NAMALWA (cell line): ENCODE results near the gene PARP4.
"Not testable (repeated sequence)": the region's sequence is repeated elsewhere in the genome, so short reads cannot be mapped to it uniquely, and the experiment has no call there.

Source experiments
- DNase-seq: peaks from one replicate; pipeline ENCODE4 v3.0.0-alpha.2; 2015; ENCODE audit warnings: low spot score

Gene PARP4

DNA sequence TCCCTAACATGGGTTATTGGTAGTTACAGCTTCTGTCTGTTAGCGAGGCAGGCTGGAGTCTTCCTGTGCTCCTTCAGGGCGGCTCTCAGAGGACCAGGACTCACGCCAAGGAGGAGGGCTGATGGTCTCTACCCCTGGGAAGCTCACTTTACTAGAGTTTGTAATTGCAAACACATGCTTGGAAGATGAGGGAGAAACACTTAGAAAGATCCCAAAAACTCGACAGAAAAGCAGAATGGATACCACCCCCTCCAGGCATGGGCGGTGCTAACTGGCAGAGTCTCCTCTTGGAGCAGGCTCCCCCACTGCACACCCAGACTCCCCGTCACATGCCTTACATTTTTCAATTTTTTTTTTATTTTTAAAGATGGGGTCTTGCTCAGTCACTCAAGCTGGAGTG, 62.0 kb downstream of the PARP4 start:
- no peak for DNase-seq

GRCh38 chr13:24444851-24445250, 67.7 kb downstream of the PARP4 start:
- not testable (repeated sequence) for DNase-seq

- DNase-seq, result no peak
These were observed 69.2 kb downstream of the PARP4 start for GRCh38 chr13:24443366-24443765.

DNA sequence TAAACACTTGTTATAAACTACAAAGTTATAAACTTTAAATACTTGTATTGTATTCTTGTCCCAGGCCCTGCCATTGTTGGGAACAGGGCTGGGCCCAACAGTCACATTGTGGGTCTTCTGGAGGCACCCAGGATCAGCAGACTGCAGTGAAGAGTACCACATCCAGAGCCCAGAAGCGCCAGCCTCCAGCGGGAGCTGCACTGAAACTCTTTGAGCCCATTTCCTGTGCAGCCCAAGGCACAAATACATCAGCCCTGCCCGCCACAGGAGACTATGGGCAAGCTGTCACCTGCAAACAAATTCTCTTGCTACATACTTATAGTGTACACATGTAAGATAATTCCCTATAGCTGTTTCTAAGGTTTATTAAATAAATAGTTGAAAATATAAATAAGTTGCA, 86.5 kb downstream of the PARP4 start:
- DNase-seq, result not testable (repeated sequence)

GRCh38 chr13:24419668-24420067, 92.9 kb downstream of the PARP4 start:
- not testable (repeated sequence) for DNase-seq

- peak; percentile 39 for DNase-seq
These were observed 104.7 kb downstream of the PARP4 start for GRCh38 chr13:24407844-24408243.

GRCh38 chr13:24406524-24406923, 106.1 kb downstream of the PARP4 start:
- no peak for DNase-seq

DNA sequence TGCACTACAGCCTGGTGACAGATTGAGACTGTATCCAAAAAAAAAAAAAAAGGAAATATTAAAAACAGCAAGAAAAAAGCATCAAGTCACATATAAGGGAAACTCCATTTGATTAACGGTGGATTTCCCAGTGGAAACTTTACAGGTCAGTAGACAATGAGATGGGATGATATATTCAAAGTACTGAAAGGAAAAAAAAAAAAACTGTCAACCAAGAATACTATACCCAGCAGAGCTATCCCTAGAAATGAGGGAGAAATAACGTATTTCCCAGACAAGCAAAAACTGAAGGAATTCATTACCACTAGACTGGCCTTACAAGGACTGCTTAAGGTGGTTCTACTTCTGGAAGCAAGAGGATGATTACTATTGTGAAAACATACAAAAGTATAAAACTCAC, 115.8 kb downstream of the PARP4 start:
- DNase-seq, result no peak

GRCh38 chr13:24392972-24393371, 119.6 kb downstream of the PARP4 start:
- DNase-seq, result no peak

- not testable (repeated sequence) for DNase-seq
These were observed 120.6 kb downstream of the PARP4 start for GRCh38 chr13:24391771-24392683.

DNA sequence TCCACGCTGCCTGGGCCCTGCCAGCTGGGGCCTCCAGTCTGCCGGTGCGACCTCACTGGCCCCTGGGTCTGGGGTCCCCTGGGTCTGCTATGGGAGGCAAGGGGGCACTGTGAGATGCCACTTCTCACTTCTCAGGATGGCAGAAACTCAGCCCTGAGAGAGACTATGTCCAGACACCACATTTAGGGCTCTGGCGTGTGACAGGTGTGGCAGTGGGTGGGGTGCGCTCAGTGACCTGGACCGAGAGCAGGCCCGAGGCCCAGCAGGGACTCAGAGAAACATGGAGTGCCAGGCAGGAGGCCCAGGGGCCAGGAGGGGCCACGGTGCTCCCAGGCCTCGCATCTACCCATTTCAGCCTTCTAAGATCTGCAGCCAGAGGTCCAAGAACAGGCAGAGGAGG, 121.8 kb downstream of the PARP4 start:
- DNase-seq, result not testable (repeated sequence)

DNA sequence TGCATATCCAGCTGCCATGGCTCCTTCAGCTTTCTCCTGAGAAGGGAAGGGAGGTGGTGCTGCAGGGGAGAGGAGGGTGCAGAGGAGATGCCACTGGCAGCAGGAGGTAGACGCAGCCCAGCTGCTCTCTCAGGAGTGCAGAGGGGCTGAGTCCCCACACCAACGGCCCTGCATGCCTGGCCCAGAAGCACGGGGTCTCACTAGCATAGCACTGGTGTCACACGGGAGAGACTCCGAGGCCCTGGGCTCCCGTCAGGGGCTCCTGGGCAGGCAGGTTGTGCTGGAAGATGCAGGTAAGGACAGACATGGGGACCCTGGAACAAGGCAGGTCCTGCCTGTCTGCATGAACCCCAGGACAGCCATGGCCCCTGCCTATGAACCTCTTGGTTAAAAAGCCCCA, 123.1 kb downstream of the PARP4 start:
- DNase-seq, result no peak

- DNase-seq, result not testable (repeated sequence)
These were observed 123.8 kb downstream of the PARP4 start for GRCh38 chr13:24388743-24389142.

- no peak for DNase-seq
These were observed 125.5 kb downstream of the PARP4 start for GRCh38 chr13:24386816-24387708.

- no peak for DNase-seq
These were observed 126.7 kb downstream of the PARP4 start for GRCh38 chr13:24385902-24386301.

DNA sequence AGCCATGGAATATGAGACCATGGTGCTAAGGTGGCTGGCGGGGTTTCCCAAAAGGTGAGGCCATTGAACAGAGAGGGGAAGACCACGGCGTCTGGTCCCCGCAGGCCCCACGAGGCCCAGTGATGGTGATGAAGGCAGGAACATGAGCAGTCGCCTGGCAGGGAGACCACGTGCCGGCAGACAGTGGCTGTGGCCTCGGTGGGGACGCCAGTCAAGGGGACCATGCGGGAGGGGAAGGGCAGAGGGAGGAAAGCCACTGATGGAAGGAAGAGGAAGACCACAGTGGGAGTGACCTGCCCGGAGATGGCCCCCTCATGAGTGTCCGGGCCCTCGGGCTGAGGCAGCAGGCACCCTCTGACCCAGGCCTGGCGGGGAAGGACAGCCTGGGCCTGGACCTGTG, 127.6 kb downstream of the PARP4 start:
- DNase-seq, result not testable (repeated sequence)

- not testable (repeated sequence) for DNase-seq
These were observed 128.5 kb downstream of the PARP4 start for GRCh38 chr13:24384091-24384490.

- DNase-seq, result no peak
These were observed 130.9 kb downstream of the PARP4 start for GRCh38 chr13:24381541-24382265.

- DNase-seq, result not testable (repeated sequence)
These were observed 131.7 kb downstream of the PARP4 start for GRCh38 chr13:24380881-24381280.

- DNase-seq, result not testable (repeated sequence)
These were observed 132.4 kb downstream of the PARP4 start for GRCh38 chr13:24380227-24380626.

DNA sequence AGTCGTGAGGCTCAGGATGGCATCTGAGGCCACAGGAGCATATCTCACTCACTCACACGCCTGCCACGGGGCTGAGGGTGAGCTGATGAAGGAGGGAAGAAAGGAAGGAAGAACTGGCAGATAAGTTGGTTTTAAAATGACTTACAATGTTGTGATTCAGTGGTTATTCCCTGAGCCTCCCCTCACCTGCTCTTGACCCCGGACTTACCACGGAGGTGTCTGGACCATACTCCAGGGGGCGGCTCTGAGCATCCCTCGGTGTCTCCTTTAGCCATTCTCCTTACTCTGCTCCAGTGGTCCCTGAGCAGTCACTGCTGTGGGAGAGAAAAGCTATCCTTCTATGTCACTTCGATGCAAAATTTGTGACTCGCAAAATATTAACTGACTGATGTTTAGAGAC, 141.3 kb downstream of the PARP4 start:
- DNase-seq, result not testable (repeated sequence)
